RWPE1 (cell line): ENCODE results near the gene GALNT18.

Experiments
- CTCF ChIA-PET: fragments of 350-600 bp; sonication (Branson Sonifier 250); formaldehyde crosslinking; extraction: SDS; loops from one replicate; lab custom pipeline; 2021; lab: Yijun Ruan, JAX
- POLR2A ChIA-PET: fragments of 400-600 bp; formaldehyde crosslinking; extraction: SDS; loops from one replicate; lab custom pipeline; 2020; ENCODE audit warnings: antibody characterized with exemption; ENCODE audit not compliant: low non-redundant PET; lab: Yijun Ruan, JAX
- DNase-seq: peaks from one replicate; pipeline ENCODE4 v3.0.0; 2012; ENCODE audit warnings: low spot score
- H3K27ac ChIP-seq: fragments of 450-650 bp; 2 replicates; pipeline ENCODE4 v1.5.1; 2017
- TF ChIP-seq, protein P1 (sequence below): fragments of 450-650 bp; conservative IDR thresholded peaks from 2 replicates; pipeline ENCODE4 v1.5.1; 2017; ENCODE audit warnings: low read depth, mild to moderate bottlenecking

GALNT18 gene

GRCh38 chr11:11306855-11307254, 314.9 kb downstream of the GALNT18 start:
- CTCF ChIA-PET: no interaction called here
- DNase-seq: no peak
- H3K27ac ChIP-seq: no peak overlapping the region
- TF ChIP-seq, protein P1, sequence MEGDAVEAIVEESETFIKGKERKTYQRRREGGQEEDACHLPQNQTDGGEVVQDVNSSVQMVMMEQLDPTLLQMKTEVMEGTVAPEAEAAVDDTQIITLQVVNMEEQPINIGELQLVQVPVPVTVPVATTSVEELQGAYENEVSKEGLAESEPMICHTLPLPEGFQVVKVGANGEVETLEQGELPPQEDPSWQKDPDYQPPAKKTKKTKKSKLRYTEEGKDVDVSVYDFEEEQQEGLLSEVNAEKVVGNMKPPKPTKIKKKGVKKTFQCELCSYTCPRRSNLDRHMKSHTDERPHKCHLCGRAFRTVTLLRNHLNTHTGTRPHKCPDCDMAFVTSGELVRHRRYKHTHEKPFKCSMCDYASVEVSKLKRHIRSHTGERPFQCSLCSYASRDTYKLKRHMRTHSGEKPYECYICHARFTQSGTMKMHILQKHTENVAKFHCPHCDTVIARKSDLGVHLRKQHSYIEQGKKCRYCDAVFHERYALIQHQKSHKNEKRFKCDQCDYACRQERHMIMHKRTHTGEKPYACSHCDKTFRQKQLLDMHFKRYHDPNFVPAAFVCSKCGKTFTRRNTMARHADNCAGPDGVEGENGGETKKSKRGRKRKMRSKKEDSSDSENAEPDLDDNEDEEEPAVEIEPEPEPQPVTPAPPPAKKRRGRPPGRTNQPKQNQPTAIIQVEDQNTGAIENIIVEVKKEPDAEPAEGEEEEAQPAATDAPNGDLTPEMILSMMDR: no peak
- POLR2A ChIA-PET: no interaction called here

DNA sequence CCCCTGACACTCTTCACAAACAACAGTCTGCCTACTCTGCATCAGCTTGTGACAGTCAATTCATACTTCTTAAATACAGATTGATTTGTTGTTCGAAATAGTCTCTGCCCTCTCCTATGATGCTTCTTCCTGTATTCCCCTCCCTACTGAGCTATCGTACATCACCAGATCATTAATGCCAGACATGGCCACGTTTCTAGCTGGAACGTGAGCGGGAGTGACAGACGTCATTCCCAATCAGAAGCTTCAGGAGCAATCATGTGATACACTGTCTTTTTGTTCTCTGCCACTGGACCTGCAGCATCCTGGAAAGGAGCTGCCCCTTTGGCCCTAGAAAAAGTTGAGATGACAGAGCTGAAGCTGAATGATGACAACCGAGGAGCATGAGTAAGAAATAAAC, 317.3 kb downstream of the GALNT18 start:
- TF ChIP-seq, protein P1: no peak
- ChIA-PET POLR2A (no interaction called here), CTCF (no interaction called here)
- no peak overlapping the region for H3K27ac ChIP-seq
- no peak for DNase-seq

DNA sequence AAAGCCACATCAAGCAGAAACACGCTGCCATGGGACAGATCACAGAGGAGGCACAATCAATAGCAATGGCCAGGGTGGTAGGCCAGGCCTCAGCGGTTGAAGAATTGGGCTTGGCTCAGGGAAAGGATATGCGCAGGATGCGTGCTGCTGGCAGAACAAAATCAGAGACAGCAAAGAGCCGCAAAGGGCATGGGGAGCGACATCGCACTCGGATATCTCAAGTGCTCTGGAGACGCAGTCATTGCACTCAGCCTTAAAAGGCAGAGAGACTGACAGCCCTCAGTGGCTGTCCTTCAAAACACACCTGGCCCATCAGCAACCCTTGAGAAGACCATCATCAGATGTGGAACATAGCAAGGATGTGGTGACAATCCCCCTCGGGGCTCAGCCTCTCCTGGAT, 319.2 kb downstream of the GALNT18 start:
- no peak for DNase-seq
- TF ChIP-seq, protein P1: no peak
- POLR2A ChIA-PET: no interaction called here
- H3K27ac ChIP-seq: no peak overlapping the region
- CTCF ChIA-PET: no interaction called here

DNA sequence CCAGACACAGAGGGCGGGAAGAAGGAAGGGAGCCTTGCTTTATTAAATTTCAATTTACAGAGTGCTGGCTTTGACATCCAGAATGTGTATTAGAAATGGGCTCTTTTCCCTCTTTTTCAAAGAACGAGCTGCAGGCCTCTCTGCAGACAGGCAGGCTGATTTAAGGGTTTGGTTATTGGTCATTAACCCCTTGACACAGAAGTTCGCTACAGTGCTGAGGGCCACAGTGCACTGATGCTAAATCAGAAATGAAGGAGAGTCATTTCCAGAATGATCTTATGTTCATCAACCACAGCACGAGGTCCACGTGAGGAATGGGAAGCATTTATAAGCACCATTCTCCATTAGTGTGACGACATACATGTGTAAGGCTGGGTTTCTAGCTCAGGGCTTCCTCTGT, 320.6 kb downstream of the GALNT18 start:
- no peak for DNase-seq
- ChIA-PET CTCF (interaction anchor here (0.7 kb wide), 1 partner anchor 57 kb away, joined by 3 read pairs; no protein-coding TSS in a partner anchor), POLR2A (interaction anchor here (0.6 kb wide), 1 partner anchor 458 kb away, joined by 3 read pairs; no protein-coding TSS in a partner anchor)
- TF ChIP-seq, protein P1: no peak
- H3K27ac ChIP-seq: no peak overlapping the region

- POLR2A ChIA-PET: no interaction called here
- CTCF ChIA-PET: no interaction called here
- H3K27ac ChIP-seq: no peak overlapping the region
- TF ChIP-seq, protein P1: no peak
- DNase-seq: peak; percentile 18
Measured at GRCh38 chr11:11297578-11297977, 324.2 kb downstream of the GALNT18 start.

GRCh38 chr11:11296434-11296833, 325.4 kb downstream of the GALNT18 start:
- no peak for DNase-seq
- POLR2A ChIA-PET: no interaction called here

More at GRCh38 chr11:11296434-11296833, 325.4 kb downstream of the GALNT18 start:
- TF ChIP-seq, protein P1: no peak
- no peak overlapping the region for H3K27ac ChIP-seq
- CTCF ChIA-PET: interaction anchor here (0.6 kb wide), 1 partner anchor 121 kb away, joined by 3 read pairs; no protein-coding TSS in a partner anchor
